RWPE1 (cell line): ENCODE data around the gene TCAIM.

Experiments
- CTCF ChIA-PET: fragments of 350-600 bp; sonication (Branson Sonifier 250); formaldehyde crosslinking; extraction: SDS; loops from one replicate; lab custom pipeline; 2021; lab: Yijun Ruan, JAX
- POLR2A ChIA-PET: fragments of 400-600 bp; formaldehyde crosslinking; extraction: SDS; loops from one replicate; lab custom pipeline; 2020; ENCODE audit warnings: antibody characterized with exemption; ENCODE audit not compliant: low non-redundant PET; lab: Yijun Ruan, JAX
- DNase-seq: peaks from one replicate; pipeline ENCODE4 v3.0.0; 2012; ENCODE audit warnings: low spot score
- H3K27ac ChIP-seq: fragments of 450-650 bp; 2 replicates; pipeline ENCODE4 v1.5.1; 2017
- CTCF ChIP-seq: fragments of 450-650 bp; conservative IDR thresholded peaks from 2 replicates; pipeline ENCODE4 v1.5.1; 2017; ENCODE audit warnings: low read depth, mild to moderate bottlenecking

TCAIM gene

GRCh38 chr3:44434834-44435510 lies 96.4 kb downstream of the TCAIM start:
- ChIA-PET POLR2A (interaction anchor here (0.8 kb wide), 1 partner anchor 44 kb away, joined by 3 read pairs; no protein-coding TSS in a partner anchor), CTCF (no interaction called here)
- no peak for TF ChIP-seq CTCF
- H3K27ac ChIP-seq = no peak overlapping the region
- no peak for DNase-seq

GRCh38 chr3:44436181-44436580 lies 97.6 kb downstream of the TCAIM start:
- H3K27ac ChIP-seq = no peak overlapping the region
- POLR2A ChIA-PET = no interaction called here
- no peak for TF ChIP-seq CTCF
- no peak for DNase-seq
- CTCF ChIA-PET = no interaction called here

GRCh38 chr3:44437800-44438199 lies 99.2 kb downstream of the TCAIM start:
- DNase-seq = no peak
- no peak overlapping the region for H3K27ac ChIP-seq
- no peak for TF ChIP-seq CTCF
- ChIA-PET CTCF (no interaction called here), POLR2A (no interaction called here)

- ChIA-PET POLR2A (no interaction called here), CTCF (interaction anchor here (0.6 to 0.8 kb wide), 3 partner anchors 34 to 116 kb away, joined by 3 to 6 read pairs (median 4); no protein-coding TSS in a partner anchor)
- TF ChIP-seq CTCF = no peak
- DNase-seq = no peak
- no peak overlapping the region for H3K27ac ChIP-seq
Measured at GRCh38 chr3:44439499-44440295, 101.1 kb downstream of the TCAIM start.

GRCh38 chr3:44442596-44443309 lies 104.2 kb downstream of the TCAIM start:
- no peak for TF ChIP-seq CTCF
- no peak for DNase-seq
- ChIA-PET POLR2A (no interaction called here), CTCF (no interaction called here)
- no peak overlapping the region for H3K27ac ChIP-seq

- no peak for DNase-seq
- POLR2A ChIA-PET = no interaction called here
- CTCF ChIA-PET = no interaction called here
- H3K27ac ChIP-seq = no peak overlapping the region
- TF ChIP-seq CTCF = no peak
Measured at GRCh38 chr3:44444437-44444836, 105.9 kb downstream of the TCAIM start.
